Lower leg skin (tissue), 4 donors: Measurements from ENCODE around the gene SNX4. TPM values are rescaled to one million over a fixed set of nuclear protein-coding genes. Genes with fewer than 3 reads are reported as not detected.
"Not testable (repeated sequence)": the region's sequence is repeated elsewhere in the genome, so short reads cannot be mapped to it uniquely, and the experiment has no call there.

Experiments used
- DNase-seq, 2 donors: peaks; one replicate each; pipeline ENCODE4 v3.0.0-alpha.2; 2019; ENCODE audit warnings: low spot score in 2 of 2
- H3K4me3 ChIP-seq: fragments of 200-600 bp; sonication (generic); 2 replicates; pipeline ENCODE4 v1.5.1; 2017; ENCODE audit warnings: mild to moderate bottlenecking, low read depth; ENCODE audit not compliant: poor library complexity, severe bottlenecking
- CTCF ChIP-seq, 3 donors: fragments of 450-650 bp; IDR thresholded peaks; one replicate each; pipeline ENCODE4 v1.5.1; 2016; ENCODE audit warnings: antibody characterized with exemption in 3 of 3, mild to moderate bottlenecking in 3 of 3, moderate library complexity in 2 of 3
- POLR2A ChIP-seq, 2 donors: fragments of 450-650 bp; IDR thresholded peaks; one replicate each; pipeline ENCODE4 v1.6.1; 2016 to 2017; ENCODE audit warnings: antibody characterized with exemption in 2 of 2, mild to moderate bottlenecking in 1 of 2, moderate library complexity in 1 of 2
- WGBS, 2 donors: methylation state at CpG; one replicate each; pipeline ENCODE4 v1.1.5; 2018; 5-methylcytosine and 5-hydroxymethylcytosine counted together
- intact Hi-C: fragments of 100-400 bp; cut with DNase I; formaldehyde crosslinking; loops from one replicate; pipeline ENCODE4 v1.15.0; 2023; ENCODE audit warnings: low total_unique reads
- total RNA-seq, 4 donors: library from RNA; depleted of rRNA; stranded (reverse); fragments of >200 nt; gene quantifications; one replicate each; pipeline ENCODE4 v1.1.0, GENCODE V29; 2016

Gene SNX4
- total RNA-seq: 10 to 100 TPM; 22.4 to 71.3 (median 24.6) TPM

- H3K4me3 ChIP-seq: peak within 1 kb of the TSS; percentile 76
- peak; percentile 86 to 98 for DNase-seq
- intact Hi-C loops: no loop called here
- no peak for TF ChIP-seq CTCF (IDR thresholded peaks at IDR 0.05)
- no peak for TF ChIP-seq POLR2A (IDR thresholded peaks at IDR 0.05)
- 1% methylated on average over 47 to 50 of the region's 65 CpGs for WGBS, 2 donors
Measured at GRCh38 chr3:125519678-125520562, at the start of gene SNX4. Gene SNX4 (minus strand): TSS chr3:125520202. CDS start chr3:125520172, 30 bp downstream.

- no peak overlapping the region for H3K4me3 ChIP-seq
- TF ChIP-seq CTCF (IDR thresholded peaks at IDR 0.05) (no peak), POLR2A (IDR thresholded peaks at IDR 0.05) (no peak)
- intact Hi-C loops: no loop called here
- DNase-seq: no peak
- 96 to 100% methylated on average over 1 of the region's 1 CpG for WGBS, 2 donors
Measured at GRCh38 chr3:125556314-125556713, 36.3 kb upstream of the SNX4 start.

GRCh38 chr3:125552401-125552800 is 32.4 kb upstream of the SNX4 start:
- 91 to 98% methylated on average over 4 of the region's 4 CpGs for WGBS, 2 donors
- no peak for DNase-seq
- H3K4me3 ChIP-seq: no peak overlapping the region
- TF ChIP-seq CTCF (IDR thresholded peaks at IDR 0.05): no peak
- TF ChIP-seq POLR2A (IDR thresholded peaks at IDR 0.05): no peak
- intact Hi-C loops: no loop called here

- no peak overlapping the region for H3K4me3 ChIP-seq
- intact Hi-C loops: no loop called here
- no peak for TF ChIP-seq POLR2A (IDR thresholded peaks at IDR 0.05)
Measured at GRCh38 chr3:125528920-125529319, 8.9 kb upstream of the SNX4 start.

GRCh38 chr3:125525153-125525552 is 5.2 kb upstream of the SNX4 start:
- 90 to 95% methylated on average over 4 of the region's 4 CpGs for WGBS, 2 donors
- DNase-seq: no peak
- no peak overlapping the region for H3K4me3 ChIP-seq
- TF ChIP-seq POLR2A (IDR thresholded peaks at IDR 0.05) (no peak), CTCF (IDR thresholded peaks at IDR 0.05) (no peak)
- intact Hi-C loops: no loop called here

More at GRCh38 chr3:125528920-125529319, 8.9 kb upstream of the SNX4 start:
- no peak for DNase-seq

- 59 to 77% methylated on average over 15 of the region's 15 CpGs for WGBS, 2 donors
- H3K4me3 ChIP-seq: peak overlapping the region; percentile 76
- DNase-seq, intact Hi-C loops: not testable (repeated sequence)
Measured at GRCh38 chr3:125520563-125520919, 539 bp upstream of the SNX4 start.

GRCh38 chr3:125515421-125515820 is 4.6 kb downstream of the SNX4 start:
- intact Hi-C loops: no loop called here
- TF ChIP-seq CTCF (IDR thresholded peaks at IDR 0.05): no peak
- no peak for TF ChIP-seq POLR2A (IDR thresholded peaks at IDR 0.05)
- H3K4me3 ChIP-seq: no peak overlapping the region
- no peak for DNase-seq
